GM21526 (cell line): ENCODE measurements around the gene RFT1.

Source experiments
- ATAC-seq: cut with Tn5 transposase; IDR thresholded peaks from one replicate; pipeline ENCODE4 v1.9.1; 2021; ENCODE audit warnings: moderate library complexity; ENCODE audit not compliant: unreplicated experiment, low FRiP score

Gene RFT1

DNA sequence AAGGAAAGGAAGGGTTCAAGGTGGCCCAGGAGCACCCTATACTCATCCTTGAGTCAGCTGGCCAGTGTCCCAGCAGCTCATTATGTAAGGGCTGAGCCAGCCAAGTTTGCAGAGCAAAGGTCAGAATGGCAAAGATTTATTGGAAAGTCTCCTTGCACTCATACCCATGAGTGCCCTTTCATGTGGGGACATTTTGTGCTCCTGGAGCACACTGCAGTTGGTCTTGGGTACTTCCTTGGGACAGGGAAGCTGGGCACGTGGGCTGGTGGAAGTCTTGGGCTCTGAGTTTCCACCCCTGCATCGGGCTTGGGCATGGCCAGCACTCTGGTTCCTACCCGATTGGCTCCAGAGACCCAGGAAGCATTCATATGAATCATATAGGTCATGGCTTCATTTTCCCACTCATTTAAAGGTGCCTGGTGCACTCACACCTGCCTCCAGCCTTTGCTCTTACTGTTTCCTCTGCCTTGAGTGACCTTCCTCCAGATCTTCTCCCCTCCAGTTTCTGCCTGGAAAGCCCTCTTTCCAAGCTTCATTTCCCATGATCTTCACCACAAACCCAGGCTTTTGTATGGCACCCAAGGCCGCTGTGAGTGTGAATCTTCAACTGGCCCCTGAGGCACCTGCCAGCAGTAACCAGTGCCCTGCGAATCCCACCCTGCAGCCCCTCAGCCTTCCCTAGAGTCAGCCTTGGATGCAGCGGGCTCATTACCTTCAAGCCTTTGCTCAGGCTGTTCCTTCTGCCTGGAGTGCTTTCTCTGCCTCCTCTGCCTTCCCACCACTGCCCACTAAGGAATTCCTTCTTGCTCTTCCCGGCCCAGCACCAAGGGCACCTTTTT, 20.2 kb upstream of the RFT1 start:
- ATAC-seq, result no peak

DNA sequence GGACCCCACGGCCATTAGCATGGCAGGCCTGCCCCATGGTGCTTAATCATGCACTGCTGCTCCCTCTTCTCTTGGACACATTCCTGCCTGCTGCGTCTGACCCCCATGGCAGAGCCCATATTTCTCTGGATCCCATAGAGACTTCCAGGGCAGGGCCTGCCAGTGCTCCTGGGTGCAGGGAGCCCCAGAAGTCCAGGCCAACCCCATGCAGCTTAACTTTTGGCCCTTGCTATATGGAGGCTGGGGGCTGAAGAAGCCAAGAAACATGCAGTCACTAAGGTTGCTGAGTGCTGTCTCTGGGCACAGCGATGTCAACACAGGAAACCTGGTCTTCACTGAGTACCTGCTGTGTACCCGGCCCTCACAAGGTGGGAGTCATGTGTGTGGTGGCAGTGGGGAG, 19.5 kb upstream of the RFT1 start:
- no peak for ATAC-seq

DNA sequence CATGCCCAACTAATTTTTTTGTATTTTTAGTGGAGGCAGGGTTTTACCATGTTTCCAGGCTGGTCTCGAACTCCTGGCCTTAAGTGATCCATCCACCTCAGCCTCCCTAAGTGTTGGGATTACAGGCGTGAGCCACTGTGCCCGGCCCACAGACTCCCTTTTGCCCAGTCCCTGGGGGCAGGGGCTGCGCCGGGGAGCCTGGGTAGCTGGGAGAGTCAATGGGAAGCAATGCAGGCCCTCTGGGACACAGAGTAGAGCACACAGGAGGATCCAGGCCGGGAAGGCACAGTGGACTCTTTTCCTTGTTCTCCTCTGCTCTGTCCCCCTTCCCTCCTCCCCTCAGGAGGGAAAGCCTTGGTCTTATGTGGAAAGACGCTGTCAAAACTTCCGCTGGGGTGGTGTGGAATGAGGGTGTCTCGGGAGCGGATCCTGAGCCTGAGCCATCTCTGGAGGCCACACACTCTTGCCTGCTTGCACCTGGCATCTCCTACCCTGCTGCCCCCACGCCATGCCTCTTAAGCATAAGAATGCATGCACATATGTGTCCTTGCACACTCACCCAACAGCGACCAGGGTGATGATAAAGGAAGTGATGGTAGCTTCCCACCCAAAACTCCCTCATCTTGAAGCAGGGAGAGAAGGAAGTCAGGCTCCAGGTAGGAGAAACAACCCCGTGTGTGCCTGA, 18.9 kb upstream of the RFT1 start:
- no peak for ATAC-seq

DNA sequence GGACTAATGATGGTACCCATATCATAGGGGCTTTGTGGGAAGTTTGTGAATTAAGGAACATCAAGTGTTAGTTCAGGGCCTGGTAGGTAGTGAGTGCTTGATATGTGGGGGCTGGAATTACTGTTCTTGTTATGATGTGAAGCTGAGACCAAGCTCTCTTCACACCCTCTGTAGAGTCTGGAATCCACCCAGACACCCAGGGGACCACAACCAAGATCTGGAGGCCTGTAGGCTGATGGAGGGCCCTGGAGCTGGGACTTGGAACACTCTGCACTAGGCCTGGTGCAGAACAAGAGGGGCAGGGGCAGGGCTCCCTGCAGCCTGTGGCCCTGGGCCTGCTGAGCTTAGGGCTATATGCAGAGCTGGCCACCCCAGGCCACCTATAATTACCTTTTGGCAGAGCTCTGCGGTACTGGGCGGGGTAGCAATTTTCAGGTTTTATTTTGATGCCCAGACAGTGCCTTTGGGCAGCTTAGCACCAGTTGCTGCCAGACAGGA, 17.7 kb upstream of the RFT1 start:
- ATAC-seq, result no peak

DNA sequence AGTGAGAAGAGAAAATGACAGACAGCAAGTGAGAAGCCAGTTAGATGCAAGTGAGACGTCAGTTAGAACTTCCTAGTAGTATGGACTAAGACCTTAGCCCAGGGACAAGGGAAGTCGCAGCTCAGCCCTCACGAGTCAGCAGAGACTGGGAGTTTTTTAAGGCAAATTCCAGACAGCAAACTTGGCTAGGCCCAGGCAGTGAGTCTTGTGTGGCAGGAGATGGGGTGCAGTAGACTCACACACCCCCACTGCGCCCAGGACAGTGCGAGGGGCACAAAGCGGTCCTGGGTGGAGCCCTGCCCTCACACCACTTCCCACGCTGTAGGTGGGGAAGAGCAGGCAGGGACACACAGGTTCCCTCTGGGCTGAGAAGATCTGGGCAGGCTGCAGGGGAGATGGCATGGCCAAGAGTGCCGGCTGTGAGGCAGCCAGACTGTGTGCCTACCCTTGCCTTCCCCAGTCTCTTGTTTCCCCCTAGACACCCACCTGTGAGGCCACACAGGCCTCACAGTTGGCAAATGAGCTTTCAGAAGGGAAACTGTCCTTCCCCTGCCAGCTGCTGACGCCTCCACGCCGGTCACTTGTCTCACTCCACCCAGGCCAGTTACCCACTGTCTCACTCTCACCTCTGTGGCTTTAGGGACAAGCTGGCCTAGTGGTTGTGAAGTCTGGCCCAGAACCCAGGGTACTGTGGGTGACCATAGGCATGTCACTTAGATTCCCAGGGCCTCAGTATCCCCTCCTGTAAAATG, 17.1 kb upstream of the RFT1 start:
- no peak for ATAC-seq

DNA sequence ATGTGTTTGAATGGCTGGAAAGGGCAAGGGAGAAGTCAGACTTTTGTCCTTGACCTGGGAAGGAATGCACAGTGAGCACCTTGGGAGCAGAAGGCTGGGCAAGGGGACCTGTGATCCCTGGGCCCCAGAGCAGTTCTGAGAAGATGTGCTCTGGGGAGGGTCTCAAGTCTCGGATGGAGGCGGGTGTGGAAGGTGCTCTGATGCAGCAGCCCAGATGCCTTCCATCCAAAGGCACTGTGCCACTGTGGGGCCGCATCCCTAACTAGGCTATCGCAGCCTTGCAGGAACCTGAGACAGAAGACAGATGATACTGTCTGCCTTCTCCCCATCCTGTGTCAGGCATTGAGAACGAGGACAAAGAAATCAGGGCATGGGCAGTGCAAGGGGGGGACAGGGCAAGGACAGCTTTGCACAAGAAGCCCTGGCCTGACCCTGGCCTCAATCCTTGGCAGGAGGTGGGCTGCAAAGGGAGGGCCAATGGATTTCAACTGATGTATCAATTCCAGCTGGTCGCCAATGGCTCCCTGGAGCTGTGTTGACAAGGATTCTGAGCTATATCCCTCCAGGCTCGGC, 16.2 kb upstream of the RFT1 start:
- no peak for ATAC-seq

DNA sequence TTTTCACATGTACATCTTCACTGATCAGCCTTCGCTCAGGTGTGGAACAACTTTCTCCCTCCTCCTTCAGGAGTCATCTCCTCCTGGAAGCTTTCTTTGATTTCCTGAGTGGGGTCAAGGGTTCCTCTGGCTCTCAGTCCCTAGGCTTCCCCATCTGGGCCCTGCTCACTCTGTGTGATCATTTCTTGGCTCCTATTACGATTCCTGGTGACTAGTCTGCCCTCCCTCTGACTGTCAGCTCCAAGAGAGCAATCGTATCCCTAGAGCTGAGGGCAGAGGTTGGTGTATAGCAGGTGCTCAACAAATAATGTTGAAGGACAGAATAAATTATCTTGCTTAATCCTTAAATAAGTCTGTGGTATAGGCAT, 15.5 kb upstream of the RFT1 start:
- no peak for ATAC-seq

DNA sequence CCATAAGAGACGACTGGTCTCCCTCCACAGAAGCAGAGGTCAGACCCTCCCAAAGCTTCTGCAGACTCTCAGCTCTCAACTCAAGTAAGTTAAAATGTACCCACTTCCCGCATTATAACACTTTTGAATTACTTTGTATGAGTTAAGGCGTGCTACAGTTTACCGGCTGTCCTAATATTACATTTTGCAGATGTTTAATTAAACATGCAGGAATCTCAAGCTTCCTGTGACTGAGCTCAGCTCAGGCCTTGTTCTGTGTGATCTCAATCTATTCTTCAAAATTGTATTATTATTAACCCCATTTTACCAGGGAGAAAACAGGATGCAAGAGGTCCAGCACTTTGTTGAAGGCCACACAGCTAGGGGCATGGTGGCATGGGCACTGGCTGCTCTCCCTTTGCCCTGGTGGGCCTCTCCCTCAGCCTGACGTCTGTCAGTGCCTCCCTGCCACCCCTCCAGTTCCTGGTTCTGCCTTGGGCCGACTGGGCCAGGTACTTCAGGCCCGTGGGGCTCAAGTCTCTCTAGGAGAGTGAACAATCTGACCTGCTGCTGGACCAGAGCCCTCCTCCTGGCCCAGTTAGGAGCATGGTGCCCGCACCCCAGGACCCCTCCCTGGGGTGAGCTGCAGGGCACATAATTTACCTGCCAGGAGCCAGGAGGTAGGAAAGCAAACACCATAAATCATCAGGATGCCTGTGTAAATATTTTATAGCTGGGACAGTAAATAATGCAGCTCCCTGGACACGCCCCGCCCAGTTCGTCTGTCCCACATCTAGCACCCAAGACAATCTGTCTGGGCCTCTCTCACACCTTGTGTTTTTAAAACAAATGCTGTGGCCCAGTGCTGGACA, 14.9 kb upstream of the RFT1 start:
- no peak for ATAC-seq

DNA sequence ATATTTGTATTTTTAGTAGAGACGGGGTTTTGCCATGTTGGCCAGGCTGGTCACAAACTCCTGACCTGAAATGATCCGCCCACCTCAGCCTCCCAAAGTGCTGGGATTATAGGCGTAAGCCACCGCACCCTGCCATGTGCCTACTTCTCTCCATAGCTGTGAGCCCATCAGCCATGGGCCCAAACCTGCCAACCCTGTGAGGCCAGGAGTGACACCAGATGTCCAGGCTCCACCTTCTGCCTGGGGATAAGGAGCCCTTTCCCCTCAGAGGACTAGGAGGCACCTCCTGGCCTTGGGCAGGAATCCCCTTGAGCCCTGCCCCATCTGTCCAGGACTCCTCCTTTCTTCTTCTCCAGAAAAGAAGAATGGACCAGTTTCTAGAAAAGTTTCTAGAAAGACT, 14.2 kb upstream of the RFT1 start:
- no peak for ATAC-seq

DNA sequence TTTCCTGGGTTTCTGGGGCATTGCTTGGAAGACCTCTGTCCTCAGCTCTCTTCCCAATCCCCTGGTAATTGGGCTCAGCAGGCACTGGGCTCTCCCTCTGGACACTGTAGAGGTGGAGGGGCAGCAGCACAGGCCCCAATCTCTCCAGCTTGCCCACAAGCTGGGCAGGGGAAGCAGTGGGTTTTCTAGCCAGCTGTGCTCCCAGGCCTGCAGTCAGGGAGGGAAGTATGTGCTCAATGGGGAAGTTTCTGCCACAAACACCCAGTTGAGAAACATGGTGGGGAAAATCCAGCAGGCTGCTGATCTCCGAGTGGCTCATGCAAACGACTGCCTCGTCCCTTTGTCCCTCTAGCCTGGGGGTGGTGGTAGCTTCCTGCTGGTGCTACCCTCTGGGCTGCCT, 12.8 kb upstream of the RFT1 start:
- no peak for ATAC-seq

DNA sequence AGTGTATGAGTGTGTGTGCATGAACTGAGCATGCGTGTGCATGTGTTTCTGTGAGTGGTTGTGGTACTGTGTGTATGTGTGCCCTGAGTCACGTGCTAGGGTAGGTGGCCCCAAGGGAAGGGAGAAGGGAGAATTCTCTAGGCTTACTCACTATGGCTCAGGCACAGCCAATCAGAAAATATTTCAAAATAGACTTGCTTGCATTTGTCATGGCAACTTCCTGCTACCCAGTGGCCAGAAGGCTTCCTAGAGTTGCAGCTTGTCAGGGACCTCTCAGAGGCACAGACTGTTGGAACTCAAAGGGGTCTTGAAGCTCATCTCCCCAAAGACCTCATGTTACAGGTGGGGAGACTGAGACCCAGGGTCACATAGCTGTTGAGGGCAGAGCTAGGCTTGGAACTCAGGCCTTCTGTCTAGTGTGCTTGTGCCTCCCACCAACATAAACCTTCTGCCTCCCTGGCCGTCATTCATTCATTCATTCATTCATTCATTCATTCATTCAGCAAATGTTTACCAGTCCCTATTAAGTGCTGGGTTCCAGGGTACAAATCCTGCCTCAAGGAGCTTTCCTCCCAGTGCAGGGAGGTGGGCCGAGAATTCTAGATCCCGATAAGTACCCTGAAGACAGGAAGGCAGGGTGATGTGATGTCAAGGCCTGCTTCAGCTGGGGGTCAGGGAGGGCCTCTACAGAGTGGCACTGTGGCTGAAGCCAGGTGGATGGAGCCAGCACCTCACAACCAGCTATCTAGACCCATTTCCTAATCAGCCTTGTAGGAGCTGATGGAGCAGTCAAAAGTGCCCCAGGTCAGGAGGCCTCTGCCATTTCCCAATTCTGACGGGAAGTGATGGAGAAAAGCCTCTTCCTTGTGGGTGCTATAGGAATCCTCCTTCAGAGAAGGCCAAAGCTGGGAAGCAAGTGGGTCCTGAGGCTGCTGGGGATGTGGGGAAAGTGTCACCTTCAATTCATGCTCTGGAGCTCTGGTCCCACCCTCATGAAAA, 10.9 kb upstream of the RFT1 start:
- no peak for ATAC-seq

DNA sequence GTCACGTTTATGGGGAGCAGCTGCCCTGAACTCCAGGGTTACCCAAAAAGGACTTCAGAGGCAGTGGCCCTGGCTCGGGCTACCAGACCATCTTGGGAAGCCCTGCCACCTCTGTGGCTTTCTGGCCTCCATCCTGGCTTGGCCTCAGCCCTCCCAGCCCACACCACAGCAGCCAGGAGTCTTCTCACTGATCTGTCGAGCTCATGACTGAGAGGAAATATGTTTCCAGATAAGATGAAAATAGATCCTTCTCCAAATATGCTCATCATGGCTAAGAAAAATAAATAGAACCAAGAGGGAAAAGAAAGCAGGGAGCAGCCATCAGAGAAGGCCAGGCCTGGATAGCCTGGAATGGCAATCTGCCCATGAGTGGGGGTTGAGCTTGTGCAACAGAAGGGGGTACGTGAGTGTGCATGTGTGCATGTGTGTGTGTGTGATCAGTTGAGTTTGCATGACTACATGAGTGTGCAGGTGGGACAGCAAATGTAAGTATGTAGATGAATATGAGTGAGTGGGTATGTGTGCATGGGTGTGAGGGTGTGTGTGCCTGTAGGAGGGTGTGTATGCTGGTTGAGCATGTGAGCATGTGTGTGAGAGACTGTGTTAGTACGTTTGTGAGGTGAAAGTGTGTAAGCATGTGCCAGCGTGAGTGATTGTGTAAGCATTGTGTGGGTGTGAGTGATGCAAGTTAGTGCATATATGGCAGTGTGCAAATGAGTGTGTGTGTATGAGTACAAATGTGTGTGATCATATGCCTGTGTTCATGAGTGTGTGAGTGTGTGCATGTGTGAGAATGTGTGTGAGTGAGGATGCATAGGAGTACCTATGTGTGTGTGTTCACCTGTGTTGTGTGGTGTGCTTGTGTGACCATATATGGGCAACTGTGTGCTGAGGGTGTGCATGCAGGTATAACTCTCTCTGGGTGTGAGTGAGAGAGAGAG, 9.9 kb upstream of the RFT1 start:
- ATAC-seq, result no peak

DNA sequence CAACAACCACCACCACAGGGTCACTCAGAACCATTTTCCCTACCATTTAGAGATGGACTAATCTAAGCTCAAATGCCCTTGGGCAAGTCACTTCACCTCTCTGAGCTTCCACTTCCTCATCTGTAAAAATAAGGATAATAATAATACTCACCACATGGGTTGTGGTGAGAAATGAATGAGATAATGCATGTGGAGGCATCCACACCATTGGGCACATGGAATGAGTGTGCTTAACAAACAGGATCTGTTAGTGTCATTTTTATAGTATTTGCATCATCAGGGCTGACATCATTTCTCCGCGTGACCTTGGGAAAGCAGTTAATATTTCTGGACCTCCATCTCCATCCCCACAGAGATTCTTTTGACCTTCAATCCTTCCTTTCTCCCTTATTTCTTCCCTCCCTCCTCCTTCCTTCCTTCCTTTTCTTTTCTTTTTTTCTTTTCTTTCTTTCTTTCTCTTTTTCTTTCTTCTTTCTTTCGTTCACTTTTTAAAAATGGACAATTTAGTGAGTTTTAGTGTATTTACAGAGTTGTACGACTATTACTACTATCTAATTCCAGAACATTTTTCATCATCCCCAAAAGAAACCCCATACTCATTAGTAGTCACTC, 7.7 kb upstream of the RFT1 start:
- no peak for ATAC-seq

DNA sequence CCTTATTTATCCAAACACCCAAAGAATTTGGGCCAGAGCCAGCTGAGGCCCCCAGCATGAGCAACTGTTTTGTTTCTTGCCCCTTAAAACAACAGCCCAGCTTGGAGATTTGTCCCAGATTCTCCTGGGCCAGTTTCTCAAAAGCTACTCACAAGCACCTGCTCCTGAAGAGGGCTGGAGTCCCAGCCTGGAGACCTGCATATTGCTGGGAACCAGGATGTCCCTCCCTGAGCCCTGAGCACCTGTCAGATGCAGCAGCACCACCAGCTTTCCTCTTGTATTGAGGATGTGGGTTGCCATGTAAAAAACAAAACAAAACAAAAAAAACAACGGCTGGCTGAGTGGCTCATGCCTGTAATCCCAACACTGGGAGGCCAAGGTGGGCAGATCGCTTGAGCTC, 7.0 kb upstream of the RFT1 start:
- ATAC-seq, result no peak

DNA sequence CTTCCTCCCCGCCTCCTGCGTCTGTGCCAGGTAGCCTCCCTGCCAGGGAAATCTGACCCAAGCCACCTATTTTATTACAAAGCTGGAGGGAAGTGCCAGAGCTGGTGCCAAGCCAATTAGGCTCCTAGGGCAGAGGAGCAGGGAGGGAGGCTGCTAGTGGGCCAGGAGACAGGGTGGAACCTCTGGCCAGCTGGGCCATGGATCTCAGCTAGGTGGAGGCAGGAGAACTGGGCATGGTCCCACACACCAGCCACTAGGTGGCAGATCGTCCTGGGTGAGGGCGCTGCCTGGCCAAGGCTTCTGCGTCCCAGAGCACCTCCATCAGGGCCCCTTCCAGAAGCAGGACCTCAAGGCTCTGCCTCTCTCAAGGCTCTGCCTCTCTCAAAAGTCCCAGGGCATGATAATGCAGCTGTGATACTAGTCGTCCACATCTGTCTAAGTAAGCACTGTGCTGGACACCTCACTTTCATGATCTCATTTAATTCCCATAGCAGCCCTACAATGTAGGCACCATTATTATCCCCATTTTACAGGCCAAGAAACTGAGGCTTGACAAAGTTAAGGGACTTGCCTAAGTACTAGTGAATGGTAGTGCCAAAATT, 4.5 kb upstream of the RFT1 start:
- peak; percentile 55 for ATAC-seq

DNA sequence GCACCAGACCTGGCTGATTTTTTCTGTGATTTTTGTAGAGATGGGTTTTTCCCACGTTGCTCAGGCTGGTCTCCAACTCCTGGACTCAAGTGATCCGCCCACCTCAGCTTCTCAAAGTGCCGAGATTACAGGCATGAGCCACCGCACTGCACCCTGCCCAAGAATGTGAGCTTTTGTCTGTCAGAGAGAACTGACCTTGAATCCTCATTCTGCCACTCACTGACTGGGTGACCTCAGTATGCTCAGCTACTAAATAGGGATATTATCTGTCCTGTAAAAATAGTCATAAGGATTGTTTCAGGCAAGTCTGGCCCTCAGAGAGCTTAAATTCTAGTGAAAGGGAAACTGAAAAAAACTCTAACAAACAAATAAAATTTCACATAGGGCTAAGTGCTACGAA, 2.1 kb upstream of the RFT1 start:
- ATAC-seq, result no peak

DNA sequence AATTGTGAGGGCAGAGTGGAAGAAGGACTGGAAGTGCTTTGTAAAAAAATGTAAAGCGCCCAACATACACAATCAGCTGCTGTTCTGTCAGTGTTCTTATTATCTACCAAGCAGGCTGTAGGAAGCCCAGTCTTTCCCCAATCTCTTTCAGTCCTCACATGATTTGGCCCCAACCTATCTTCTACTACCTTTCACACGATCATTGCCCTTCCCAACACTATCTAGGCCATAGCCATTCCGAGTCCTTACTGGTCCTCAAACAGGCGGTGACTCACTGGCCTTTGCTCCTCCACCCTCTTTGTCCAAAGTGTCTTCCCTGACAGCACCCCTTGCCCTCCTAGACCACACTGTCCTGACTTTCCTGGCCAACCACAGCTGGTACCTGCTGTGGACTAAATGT, 861 bp upstream of the RFT1 start:
- ATAC-seq, result no peak
